Epithelial cell of esophagus (primary cell): ENCODE data around the gene SCAMP1.

ENCODE experiments used
- DNase-seq: peaks from one replicate; pipeline ENCODE4 v3.0.0; 2010; ENCODE audit warnings: low read depth
- H3K4me3 ChIP-seq: 2 replicates; pipeline ENCODE4 v1.5.1; 2011; ENCODE audit warnings: mild to moderate bottlenecking, low read length, control low read depth
- TF ChIP-seq, protein P1 (sequence below): IDR thresholded peaks from 2 replicates; pipeline ENCODE4 v1.5.1; 2011; ENCODE audit warnings: low read depth, mild to moderate bottlenecking, low read length, control low read depth, inconsistent platforms; ENCODE audit not compliant: insufficient read depth; ENCODE audit errors: missing control alignments

The SCAMP1 gene

DNA sequence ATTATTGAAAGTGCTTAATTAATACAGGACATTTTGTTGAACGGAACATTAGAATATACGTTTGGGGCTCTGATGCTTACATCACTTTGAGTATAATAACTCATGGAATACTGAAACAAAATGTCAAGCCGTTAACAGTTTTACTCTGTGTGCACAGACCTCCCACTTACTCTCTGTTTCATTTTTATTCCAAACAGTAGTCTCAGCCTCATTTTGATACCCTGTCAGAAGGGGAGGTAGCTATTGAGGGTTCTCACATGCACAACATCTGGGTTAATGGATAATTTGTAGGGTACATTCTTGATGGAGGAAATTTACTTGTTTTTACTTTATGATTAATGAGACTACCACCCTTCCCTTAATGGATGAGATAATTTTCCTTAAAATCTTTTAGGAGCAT is 59.0 kb downstream of the SCAMP1 start:
- TF ChIP-seq, protein P1, sequence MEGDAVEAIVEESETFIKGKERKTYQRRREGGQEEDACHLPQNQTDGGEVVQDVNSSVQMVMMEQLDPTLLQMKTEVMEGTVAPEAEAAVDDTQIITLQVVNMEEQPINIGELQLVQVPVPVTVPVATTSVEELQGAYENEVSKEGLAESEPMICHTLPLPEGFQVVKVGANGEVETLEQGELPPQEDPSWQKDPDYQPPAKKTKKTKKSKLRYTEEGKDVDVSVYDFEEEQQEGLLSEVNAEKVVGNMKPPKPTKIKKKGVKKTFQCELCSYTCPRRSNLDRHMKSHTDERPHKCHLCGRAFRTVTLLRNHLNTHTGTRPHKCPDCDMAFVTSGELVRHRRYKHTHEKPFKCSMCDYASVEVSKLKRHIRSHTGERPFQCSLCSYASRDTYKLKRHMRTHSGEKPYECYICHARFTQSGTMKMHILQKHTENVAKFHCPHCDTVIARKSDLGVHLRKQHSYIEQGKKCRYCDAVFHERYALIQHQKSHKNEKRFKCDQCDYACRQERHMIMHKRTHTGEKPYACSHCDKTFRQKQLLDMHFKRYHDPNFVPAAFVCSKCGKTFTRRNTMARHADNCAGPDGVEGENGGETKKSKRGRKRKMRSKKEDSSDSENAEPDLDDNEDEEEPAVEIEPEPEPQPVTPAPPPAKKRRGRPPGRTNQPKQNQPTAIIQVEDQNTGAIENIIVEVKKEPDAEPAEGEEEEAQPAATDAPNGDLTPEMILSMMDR: no peak
- H3K4me3 ChIP-seq: no peak overlapping the region
- DNase-seq: no peak

DNA sequence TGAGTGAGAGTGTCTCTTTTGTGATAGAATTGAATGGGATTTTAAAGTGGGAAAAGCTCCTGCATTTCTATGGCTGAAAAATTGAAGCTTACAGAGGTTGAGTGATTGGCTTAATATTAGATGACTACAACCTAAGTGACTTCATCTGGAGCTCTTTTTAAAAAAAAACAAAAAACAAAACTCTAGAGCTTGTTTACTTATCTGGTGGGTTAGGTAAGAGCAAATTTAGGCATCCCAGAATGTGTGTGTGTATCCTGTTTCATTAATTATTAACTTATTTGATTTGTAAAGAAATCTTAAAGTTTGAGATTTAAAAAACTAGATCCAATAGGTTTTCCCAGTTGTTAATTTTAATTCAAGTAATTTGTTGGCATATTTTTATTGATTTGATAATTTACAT is 60.1 kb downstream of the SCAMP1 start:
- TF ChIP-seq, protein P1: no peak
- H3K4me3 ChIP-seq: no peak overlapping the region
- DNase-seq: no peak

DNA sequence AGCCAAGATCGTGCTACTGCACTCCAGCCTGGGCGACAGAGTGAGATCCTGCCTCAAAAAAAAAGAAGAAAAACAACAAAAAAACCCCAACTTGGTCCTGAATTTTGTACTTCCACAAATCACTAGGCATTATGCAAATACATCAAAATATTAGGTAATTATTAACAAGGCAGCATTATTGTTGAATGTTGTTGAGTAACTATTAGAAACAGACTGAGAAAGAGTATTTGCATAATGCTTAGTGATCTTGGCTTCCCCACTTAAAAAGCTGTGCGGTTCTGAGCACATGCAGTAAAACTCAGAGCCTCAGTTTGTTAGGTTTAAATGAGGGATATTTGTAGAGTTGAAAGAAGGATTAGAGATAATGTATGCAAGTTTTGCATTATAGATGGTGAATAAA is 64.2 kb downstream of the SCAMP1 start:
- TF ChIP-seq, protein P1: no peak
- DNase-seq: no peak
- no peak overlapping the region for H3K4me3 ChIP-seq

DNA sequence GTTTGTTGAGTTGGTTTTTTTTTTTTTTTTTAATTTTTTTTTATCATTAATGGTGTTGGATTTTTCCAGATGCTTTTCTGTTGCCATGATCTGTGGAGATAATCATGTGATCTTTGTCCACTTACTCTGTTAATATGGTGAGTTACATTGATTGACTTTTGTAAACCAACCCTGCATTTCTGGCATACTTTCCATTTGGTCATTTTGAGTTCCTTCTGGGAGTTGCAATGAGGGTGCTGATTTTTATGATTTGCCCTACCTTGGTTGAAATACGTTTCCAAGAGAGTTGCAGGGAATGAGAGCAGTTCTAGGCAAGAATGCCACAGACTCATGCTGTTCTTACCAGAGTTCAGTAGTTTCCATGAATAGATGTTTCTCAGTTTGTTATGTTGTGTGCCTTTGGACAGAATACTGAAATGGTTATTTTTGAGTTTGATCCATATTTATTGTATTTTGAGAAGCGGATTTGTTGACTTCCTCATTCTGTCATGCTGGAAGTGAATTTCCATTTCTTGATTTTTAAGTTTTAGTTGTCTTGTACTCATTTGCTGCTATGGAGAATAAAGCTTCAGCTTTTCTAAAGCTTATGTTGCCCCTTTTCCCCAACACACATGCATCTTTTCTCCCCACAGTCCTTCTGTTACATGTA is 69.0 kb downstream of the SCAMP1 start:
- TF ChIP-seq, protein P1: no peak
- no peak for DNase-seq
- no peak overlapping the region for H3K4me3 ChIP-seq

DNA sequence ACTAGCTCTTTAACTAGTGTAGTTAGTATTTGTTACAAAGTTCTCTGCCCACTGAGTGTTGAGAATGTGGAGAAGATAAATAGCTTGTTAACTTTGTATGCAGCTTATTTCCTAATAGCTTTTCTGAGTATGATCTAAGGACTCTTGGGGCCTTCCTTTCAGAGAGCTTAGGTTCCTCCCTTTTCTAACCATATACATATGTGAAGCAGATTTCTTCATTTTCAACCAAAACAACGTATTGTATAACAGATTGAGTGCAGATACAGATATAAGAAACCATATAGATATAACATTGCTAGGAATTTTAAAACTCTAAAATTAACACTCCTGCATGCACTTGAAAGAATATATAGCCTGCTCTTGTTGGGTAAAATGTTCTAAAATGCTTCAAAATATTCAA is 70.4 kb downstream of the SCAMP1 start:
- H3K4me3 ChIP-seq: no peak overlapping the region
- TF ChIP-seq, protein P1: no peak
- no peak for DNase-seq

DNA sequence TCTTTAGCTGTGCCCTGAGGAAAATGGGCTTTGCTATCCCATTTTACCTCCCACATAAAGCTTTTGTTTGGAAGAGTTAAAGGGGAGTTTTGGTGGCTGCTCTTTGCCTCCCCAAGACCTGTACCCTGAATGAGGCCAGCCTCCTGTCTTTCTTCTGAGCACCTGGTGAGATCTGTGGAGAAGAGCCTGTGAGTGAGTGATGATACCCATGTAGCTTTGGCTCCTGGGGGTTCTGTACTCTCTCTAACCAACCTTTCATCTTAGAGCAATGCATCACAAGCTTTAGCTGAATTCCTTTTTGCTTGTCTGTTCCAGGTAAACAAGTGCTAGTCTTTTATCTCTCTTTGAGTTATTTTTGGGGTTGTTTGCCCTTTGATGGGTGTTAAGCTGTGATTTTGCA is 73.6 kb downstream of the SCAMP1 start:
- TF ChIP-seq, protein P1: no peak
- H3K4me3 ChIP-seq: no peak overlapping the region
- DNase-seq: no peak

DNA sequence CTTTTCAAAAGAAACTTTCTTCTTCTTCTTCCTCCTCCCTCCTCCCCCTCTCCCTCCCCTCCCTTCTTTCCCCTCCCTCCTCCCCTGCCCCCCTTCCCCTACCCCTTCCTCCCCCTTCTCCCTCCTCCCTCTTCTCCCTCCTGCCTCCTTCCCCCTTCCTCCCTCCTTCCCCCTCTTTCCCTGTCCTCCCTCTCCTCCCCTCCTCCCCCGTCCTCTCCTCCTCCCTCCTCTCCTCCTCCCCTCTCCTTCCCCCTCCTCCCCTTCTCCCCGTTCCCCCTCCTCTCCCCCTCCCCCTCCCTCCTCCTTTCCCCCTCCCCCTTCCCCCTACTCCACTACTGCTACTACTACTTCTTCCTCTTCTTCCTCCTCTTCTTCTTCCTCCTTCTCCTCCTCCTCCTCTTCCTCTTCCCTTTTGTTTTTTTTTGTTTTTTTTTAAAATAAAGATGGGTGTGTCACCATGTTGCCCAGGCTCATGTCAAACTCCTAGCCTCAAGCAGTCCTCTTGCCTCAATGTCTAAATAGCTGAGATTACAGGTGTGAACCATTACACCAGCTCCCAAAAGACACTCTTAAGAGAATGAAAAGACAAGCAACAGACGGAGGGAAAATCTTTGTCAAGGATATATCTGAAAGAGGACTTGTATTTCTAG is 87.5 kb downstream of the SCAMP1 start:
- DNase-seq: no peak
- no peak overlapping the region for H3K4me3 ChIP-seq
- TF ChIP-seq, protein P1: no peak
